Panc1 (cell line): ENCODE measurements around the gene CFAP53.

Source experiments
- CTCF ChIP-seq: fragments of 450-650 bp; IDR thresholded peaks from 2 replicates; pipeline ENCODE4 v1.5.1; 2017; ENCODE audit warnings: mild to moderate bottlenecking
- POLR2AphosphoS5 ChIP-seq: IDR thresholded peaks from 2 replicates; pipeline ENCODE4 v1.6.1; 2012; ENCODE audit warnings: mild to moderate bottlenecking, low read depth, low read length, moderate library complexity
- SIN3A ChIP-seq: IDR thresholded peaks from 2 replicates; pipeline ENCODE4 v1.6.1; 2012; ENCODE audit warnings: low read depth, mild to moderate bottlenecking, low read length, moderate library complexity, borderline replicate concordance; ENCODE audit not compliant: insufficient read depth
- TCF7L2 ChIP-seq: IDR thresholded peaks from 2 replicates; pipeline ENCODE4 v1.6.1; 2011; ENCODE audit warnings: mild to moderate bottlenecking, low read depth, low read length, inconsistent platforms
- TF ChIP-seq, protein P1 (sequence below), 2 experiments: IDR thresholded peaks; 2 replicates each; pipeline ENCODE4 v1.6.1; 2011 to 2012; ENCODE audit warnings: low read depth in 2 of 2, control low read depth in 1 of 2, low read length in 1 of 2, mild to moderate bottlenecking in 1 of 2, moderate library complexity in 1 of 2; ENCODE audit not compliant: insufficient read depth in 1 of 2

GRCh38 chr18:50274941-50275340, 8.6 kb upstream of the CFAP53 start:
- TF ChIP-seq CTCF = no peak
- no peak for TF ChIP-seq TCF7L2
- no peak for TF ChIP-seq SIN3A
- TF ChIP-seq POLR2AphosphoS5 = no peak
- TF ChIP-seq, protein P1, sequence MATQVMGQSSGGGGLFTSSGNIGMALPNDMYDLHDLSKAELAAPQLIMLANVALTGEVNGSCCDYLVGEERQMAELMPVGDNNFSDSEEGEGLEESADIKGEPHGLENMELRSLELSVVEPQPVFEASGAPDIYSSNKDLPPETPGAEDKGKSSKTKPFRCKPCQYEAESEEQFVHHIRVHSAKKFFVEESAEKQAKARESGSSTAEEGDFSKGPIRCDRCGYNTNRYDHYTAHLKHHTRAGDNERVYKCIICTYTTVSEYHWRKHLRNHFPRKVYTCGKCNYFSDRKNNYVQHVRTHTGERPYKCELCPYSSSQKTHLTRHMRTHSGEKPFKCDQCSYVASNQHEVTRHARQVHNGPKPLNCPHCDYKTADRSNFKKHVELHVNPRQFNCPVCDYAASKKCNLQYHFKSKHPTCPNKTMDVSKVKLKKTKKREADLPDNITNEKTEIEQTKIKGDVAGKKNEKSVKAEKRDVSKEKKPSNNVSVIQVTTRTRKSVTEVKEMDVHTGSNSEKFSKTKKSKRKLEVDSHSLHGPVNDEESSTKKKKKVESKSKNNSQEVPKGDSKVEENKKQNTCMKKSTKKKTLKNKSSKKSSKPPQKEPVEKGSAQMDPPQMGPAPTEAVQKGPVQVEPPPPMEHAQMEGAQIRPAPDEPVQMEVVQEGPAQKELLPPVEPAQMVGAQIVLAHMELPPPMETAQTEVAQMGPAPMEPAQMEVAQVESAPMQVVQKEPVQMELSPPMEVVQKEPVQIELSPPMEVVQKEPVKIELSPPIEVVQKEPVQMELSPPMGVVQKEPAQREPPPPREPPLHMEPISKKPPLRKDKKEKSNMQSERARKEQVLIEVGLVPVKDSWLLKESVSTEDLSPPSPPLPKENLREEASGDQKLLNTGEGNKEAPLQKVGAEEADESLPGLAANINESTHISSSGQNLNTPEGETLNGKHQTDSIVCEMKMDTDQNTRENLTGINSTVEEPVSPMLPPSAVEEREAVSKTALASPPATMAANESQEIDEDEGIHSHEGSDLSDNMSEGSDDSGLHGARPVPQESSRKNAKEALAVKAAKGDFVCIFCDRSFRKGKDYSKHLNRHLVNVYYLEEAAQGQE (IDR thresholded peaks at IDR 0.05; ENCODE audit: insufficient read depth in 1 of 2, low read depth in 2 of 2, low read length in 1 of 2) = no peak
